Urothelium cell line (cell line): Measurements from ENCODE around the gene NCBP2L.

Experiments
- DNase-seq: peaks from one replicate; pipeline ENCODE4 v3.0.0; 2011; ENCODE audit warnings: low spot score, mixed read lengths
- FAIRE-seq: peaks from 2 replicates; lab custom pipeline; 2011; peaks lifted over from hg19 to GRCh38; lab: Jason Lieb, UNC

NCBP2L gene

GRCh38 chrX:107752043-107752442 is 25.5 kb upstream of the NCBP2L start:
- no peak for FAIRE-seq
- no peak for DNase-seq

- FAIRE-seq, result no peak
- DNase-seq, result no peak
Measured at GRCh38 chrX:107752714-107753113, 24.8 kb upstream of the NCBP2L start.

DNA sequence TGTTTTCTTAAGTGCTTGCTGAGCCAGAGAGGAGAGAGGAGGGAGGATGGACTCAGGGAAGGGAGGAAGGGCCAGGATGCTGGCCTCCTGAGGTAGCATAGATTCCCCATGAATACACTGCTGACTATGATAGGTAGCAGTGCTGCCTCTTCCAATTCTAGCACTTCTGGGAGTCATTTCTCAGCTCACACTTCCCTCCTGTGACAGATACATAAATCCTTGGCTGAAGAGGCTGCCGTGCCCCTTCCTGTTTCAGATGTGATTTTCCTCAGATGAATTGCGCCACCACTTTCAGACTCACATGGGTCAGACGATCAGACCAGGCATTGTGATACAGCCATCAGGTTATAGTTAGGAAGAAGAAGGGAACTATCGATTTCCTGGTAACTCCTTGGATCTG is 24.3 kb upstream of the NCBP2L start:
- FAIRE-seq, result no peak
- no peak for DNase-seq

DNA sequence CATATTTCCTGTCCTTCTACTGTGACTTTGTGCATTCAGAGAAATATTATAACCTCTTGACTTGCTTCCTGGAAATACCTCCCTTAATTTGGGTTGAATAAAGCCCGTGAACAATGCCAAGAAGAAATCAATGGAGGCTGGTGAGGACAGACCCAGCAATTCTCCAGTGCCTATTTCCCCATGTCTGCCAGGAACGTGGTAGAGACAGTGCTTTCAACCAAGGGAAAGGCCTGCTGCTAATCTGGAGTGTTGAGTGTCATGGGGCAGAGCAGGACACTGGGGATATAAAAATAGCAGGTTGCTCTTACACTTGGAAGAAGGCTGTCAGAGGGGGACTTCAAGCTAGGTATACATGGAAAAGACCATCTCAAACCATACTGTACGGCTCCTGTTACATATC is 21.8 kb upstream of the NCBP2L start:
- no peak for DNase-seq
- no peak for FAIRE-seq

- DNase-seq (no peak), FAIRE-seq (no peak)
Measured at GRCh38 chrX:107758231-107758766, 19.2 kb upstream of the NCBP2L start.

GRCh38 chrX:107760304-107761077 is 17.0 kb upstream of the NCBP2L start:
- DNase-seq (no peak), FAIRE-seq (no peak)

DNA sequence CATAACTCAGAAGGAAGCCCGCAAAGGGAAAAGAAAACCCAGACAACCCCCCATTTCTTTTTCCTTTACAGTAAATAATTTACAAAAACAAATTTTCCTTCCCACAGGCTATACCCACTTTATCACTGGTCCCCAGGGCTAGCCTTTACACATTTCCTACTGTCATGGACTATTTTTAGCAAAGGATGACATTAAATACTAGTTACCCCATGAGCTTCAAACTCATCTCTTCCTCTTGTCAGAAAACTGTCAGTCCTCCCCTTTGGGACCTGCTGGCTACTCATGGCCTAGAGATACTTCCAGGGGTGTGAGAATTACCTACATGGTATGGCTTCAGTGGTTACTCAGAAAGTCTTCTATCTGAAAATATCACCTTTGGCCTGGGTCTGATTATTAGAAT is 13.9 kb upstream of the NCBP2L start:
- DNase-seq (no peak), FAIRE-seq (no peak)

DNA sequence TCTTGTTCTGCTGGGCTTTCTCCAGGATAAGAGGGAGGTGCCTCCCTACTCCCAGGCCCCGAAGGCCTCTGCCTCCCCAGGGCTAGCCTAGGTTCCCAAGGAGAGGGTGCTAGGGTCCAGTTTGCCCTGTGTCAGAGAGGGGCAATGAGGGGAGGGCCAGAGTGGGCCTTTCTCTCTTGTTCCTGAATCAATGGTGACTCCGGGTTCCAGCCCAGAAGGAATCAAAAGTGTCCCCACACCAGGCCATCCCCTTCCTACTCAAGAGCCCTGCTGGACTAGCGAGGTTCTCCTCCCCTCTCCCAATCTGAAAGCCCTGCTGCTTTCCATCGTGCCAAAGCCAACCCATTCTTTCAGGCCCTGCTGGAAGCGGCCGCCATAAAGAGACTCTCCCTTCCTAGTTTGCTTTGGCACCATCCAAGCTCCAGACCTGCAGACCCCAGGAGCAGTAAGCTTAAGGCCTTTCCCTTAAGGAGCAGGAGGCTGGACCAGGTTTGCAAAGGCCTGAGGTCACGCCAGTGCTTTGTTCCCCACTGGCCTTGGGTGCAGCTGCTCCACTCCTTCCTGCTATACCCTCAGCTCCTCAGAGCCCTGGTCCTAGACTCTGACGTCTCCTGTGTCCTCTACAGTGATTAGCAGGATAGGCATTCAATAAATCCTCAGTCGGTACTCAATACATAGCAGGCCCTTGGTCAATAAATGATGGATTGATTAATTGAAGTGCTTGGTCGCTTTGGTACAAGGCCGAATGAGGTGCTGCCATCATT is 12.5 kb upstream of the NCBP2L start:
- DNase-seq (no peak), FAIRE-seq (no peak)

DNA sequence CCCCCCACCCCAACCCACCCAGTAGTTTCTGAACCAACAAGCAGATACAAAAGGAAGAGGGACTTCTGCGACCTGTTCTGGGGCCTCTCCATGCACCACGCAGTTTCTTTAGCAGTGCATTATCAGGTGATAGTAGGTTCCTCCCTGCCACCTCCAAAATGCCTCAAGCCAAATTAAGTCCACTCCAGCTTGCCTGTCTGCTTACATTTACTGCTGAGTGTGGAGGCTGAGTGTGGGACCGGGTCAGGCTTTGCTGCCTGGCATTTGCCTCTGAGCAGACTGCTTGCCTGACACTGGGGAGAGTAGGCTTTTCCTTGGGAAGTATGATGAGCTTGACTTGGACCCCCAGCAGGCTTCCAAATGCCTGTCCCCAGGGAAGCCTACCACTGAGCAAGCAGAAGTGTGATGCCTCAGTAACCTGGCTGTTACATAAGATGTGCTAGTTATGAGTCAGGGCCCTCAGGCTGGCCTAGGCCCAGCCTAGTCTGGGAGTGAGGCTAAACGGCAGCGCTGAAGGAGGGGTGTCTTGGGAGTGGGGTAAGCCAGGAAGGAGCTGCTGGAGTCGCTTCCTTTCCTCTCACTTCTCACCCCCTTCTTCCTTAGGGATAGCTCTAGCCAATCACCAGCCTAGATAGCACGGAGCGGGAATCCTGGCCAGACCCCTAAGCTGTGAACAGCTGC is 10.9 kb upstream of the NCBP2L start:
- no peak for FAIRE-seq
- DNase-seq, result no peak

DNA sequence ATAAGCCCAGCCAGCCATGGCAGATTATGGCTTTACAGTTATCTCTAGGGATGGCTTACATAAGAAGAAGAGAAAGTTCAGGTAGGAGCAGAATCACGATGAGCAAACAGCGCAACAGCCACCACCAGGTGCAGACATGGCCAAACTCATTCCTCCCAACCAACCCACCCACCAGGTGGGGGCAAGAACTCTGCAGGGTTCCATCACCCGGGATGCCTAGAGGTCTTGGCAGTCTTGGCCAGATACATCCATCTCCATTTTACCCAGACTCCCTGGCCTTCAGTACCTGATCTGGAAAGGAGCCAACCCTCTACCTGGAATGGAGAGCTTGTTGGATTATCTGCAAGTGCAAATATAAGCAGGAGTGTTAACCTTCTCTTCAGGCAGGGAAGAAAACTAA is 9.5 kb upstream of the NCBP2L start:
- DNase-seq, result no peak
- FAIRE-seq, result no peak

DNA sequence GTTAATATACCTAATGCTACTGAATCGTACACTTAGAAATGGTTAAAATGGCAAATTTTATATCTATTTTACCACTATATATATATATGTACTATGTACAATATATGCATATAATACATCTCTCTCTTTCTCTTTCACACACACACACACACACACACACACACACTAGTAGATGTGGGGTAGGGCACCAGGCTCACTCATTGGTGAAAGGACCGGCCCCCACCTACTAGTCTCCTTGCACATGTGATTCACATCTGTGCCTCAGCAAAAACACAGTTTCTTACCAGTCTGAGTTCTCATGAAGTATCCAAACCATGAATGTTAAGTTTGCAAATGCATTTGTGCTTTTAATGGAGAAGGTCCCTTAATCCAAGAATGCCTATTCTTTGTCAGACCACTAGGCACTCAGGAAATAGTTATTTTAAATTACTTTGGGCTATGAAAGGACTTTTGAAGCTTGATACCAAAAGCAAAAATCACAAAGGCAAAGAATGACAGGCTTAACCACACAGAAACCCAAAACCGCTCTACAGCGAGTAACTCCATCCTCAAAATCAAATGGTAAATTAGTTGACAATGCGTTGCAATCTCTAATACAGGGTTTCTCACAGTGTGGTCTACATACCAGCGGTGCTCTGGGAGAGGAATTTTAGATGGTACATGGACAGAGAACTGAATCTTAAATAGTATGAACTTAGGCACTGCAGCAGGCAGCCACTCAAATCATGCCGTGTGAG is 7.8 kb upstream of the NCBP2L start:
- FAIRE-seq (no peak), DNase-seq (no peak)

- FAIRE-seq, result no peak
- no peak for DNase-seq
Measured at GRCh38 chrX:107773206-107773605, 4.3 kb upstream of the NCBP2L start.

DNA sequence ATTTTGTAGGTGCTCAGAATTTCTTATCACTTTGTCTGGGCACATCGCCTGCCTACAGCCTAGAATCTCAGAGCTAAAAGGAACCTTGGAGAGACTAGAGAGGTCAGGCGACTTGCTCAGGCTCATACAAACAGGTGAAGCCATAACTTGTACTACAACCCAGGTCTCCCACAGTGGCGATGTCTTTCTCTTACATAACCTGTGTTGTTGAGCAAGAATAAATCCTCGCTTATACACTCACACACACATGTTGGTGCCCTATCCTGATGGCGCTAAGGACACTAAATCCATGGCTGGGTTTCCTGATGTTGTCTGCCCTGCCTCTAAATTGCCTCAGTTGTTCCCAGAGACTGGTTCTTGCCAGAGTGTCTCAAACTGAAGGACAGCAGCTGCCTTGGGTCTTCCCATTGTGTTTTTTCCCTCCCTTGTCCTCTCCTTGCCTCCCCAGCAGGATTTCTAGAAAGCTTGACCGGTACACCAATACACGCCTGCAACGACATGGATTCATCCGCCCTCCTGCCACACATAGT is 3.6 kb upstream of the NCBP2L start:
- DNase-seq, result no peak
- no peak for FAIRE-seq

GRCh38 chrX:107775000-107775733 is 2.4 kb upstream of the NCBP2L start:
- FAIRE-seq (no peak), DNase-seq (no peak)

DNA sequence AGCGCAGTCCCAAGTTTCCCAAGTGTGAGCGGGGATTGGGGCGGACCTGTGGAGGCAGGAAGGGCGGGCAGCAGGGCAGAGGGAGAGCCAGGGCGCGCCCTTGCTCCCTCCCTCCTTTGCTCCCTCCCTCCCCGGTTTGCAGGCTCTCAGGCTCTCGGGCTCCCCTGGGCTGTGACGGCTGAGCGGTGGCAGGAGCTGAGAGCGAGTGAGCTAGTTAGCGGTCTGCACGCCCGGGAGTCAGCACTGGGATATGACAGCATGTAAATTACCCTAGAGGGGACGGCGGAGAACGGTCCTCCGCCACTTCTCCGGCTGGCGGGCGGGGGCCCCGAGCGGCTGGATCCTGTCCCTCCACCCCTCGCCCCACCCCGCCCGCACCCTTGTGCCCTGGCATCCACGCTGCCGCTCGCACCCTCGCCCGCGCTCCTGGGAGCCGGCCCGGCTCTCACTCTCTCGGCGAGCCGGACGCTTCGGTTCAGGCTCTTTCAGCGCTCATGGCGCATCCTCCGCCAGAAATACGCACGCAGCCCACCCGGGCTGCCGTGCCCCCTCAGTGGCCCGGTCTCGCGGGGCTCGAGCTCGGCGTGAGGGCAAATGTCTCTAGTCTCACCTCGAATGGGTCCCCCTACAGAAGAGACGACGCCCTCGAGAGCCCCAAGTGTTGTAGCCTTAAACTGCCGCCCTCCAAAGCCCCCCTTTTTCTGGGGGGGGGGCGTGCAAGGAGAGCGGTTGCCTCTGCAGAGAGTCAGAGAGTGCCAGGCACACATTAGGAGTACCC is 1.6 kb upstream of the NCBP2L start, which contains the start of gene TSC22D3:
TSS of gene TSC22D3 (minus strand) at position 54 of the 778 bp plus-strand sequence. CDS start 368 bp downstream, outside the sequence.
- DNase-seq (peak; percentile 1), FAIRE-seq (no peak)

GRCh38 chrX:107776649-107777535 is 641 bp upstream of the NCBP2L start:
- peak; percentile 53 for DNase-seq

DNA sequence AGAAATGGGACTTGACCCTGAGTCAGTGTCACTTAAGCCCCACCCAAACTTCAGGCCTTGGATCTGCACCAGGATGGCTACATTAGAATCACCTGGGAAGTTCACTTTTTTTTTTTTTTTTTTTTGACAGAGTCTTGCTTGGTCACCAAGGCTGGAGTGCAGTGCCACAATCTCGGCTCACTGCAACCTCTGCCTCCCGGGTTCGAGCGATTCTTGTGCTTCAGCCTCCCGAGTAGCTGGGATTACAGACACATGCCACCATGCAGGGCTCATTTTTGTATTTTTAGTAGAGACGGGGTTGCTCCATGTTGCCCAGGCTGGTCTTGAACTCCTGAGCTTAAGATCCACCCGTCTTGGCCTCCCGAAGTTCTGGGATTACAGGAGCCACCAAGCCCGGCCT is 3.0 kb downstream of the NCBP2L start:
- FAIRE-seq, result no peak
- DNase-seq, result no peak

More at GRCh38 chrX:107776649-107777535, 641 bp upstream of the NCBP2L start:
- FAIRE-seq, result no peak

- no peak for DNase-seq
- FAIRE-seq, result no peak
Measured at GRCh38 chrX:107787827-107788226, 10.3 kb downstream of the NCBP2L start.
